Sigmoid colon (tissue), 7 donors: ENCODE results near the gene ATP2B3. TPM values are rescaled to one million over a fixed set of nuclear protein-coding genes. Genes with fewer than 3 reads are reported as not detected.

Experiments used
- DNase-seq: peaks from one replicate; pipeline ENCODE4 v3.0.0-alpha.2; 2019
- H3K27ac ChIP-seq, 4 donors: fragments of 200-600 bp; sonication (generic); one replicate each; pipeline ENCODE4 v1.5.1; 2016 to 2019; ENCODE audit warnings: mild to moderate bottlenecking in 1 of 4
- H3K27me3 ChIP-seq, 3 donors: fragments of 200-600 bp; sonication (generic); one replicate each; pipeline ENCODE4 v1.5.1; 2019; ENCODE audit warnings: mild to moderate bottlenecking in 1 of 3
- H3K36me3 ChIP-seq, 4 donors: fragments of 200-600 bp; sonication (generic); one replicate each; pipeline ENCODE4 v1.5.1; 2016 to 2019
- H3K4me1 ChIP-seq, 4 donors: fragments of 200-600 bp; sonication (generic); one replicate each; pipeline ENCODE4 v1.5.1; 2017 to 2019
- H3K4me3 ChIP-seq, 4 donors: fragments of 200-600 bp; sonication (generic); one replicate each; pipeline ENCODE4 v1.5.1; 2017 to 2019; ENCODE audit warnings: mild to moderate bottlenecking in 2 of 4, moderate library complexity in 1 of 4
- H3K9me3 ChIP-seq, 4 donors: fragments of 200-600 bp in 3 of 4; sonication (generic) in 3 of 4; one replicate each; pipeline versions ENCODE4 v1.5.1 to v1.6.1; 2013 to 2019
- CTCF ChIP-seq, 4 experiments: fragments of 450-650 bp in 3 of 4; fragments of 200-600 bp in 1 of 4; IDR thresholded peaks; one replicate each; pipeline ENCODE4 v1.5.1; 2016 to 2019; ENCODE audit warnings: antibody characterized with exemption in 4 of 4, mild to moderate bottlenecking in 3 of 4, moderate library complexity in 2 of 4
- EP300 ChIP-seq, 4 donors: sonication (generic); formaldehyde crosslinking; IDR thresholded peaks; one replicate each; pipeline ENCODE4 v1.6.1; 2017; ENCODE audit warnings: antibody characterized with exemption in 4 of 4
- POLR2A ChIP-seq, 2 donors: fragments of 450-650 bp; IDR thresholded peaks; one replicate each; pipeline ENCODE4 v1.6.1; 2016; ENCODE audit warnings: antibody characterized with exemption in 2 of 2, mild to moderate bottlenecking in 2 of 2, moderate library complexity in 2 of 2
- POLR2AphosphoS5 ChIP-seq, 4 donors: sonication (generic); formaldehyde crosslinking; IDR thresholded peaks; one replicate each; pipeline ENCODE4 v1.6.1; 2017; ENCODE audit warnings: antibody characterized with exemption in 4 of 4
- WGBS, 2 donors: extraction: QIAGEN DNeasy Blood & Tissue Kit; methylation state at CpG; one replicate each; pipeline ENCODE4 v1.1.7; 2013; 5-methylcytosine and 5-hydroxymethylcytosine counted together
- intact Hi-C: fragments of 100-400 bp; cut with DNase I; formaldehyde crosslinking; loops from one replicate; pipeline ENCODE4 v1.15.1; 2023
- polyA plus RNA-seq, 3 donors: library from polyadenylated mRNA; stranded (reverse); fragments of 200-250 nt; gene quantifications; one replicate each; pipeline ENCODE4 v1.2.3, GENCODE V29; 2013
- total RNA-seq, 4 donors: library from RNA; depleted of rRNA; stranded (reverse); fragments of >200 nt; gene quantifications; one replicate each; pipeline ENCODE4 v1.1.0, GENCODE V29; 2016
- donor health status: healthy with polysubstance abuse.
- donor health status: Bipolar disorder and iron deficiency.
- donor health status: healthy.

Gene ATP2B3
- total and polyA plus RNA-seq, 7 donors, result under 0.01 to 0.95 (median 0.26) TPM; not detected in 2

GRCh38 chrX:153502131-153502530 is 15.3 kb upstream of the ATP2B3 start:
- 83 to 90% methylated on average over 10 of the region's 10 CpGs for WGBS, 2 donors
- no peaks in the 10 kb centered on the region for H3K9me3 ChIP-seq
- H3K27ac ChIP-seq, result no peak overlapping the region
- no peak overlapping the region for H3K4me3 ChIP-seq
- TF ChIP-seq POLR2AphosphoS5 (IDR thresholded peaks at IDR 0.05) (no peak), EP300 (IDR thresholded peaks at IDR 0.05) (no peak), CTCF (IDR thresholded peaks at IDR 0.05) (no peak), POLR2A (IDR thresholded peaks at IDR 0.05) (no peak)
- H3K4me1 ChIP-seq, result no peaks in the 10 kb centered on the region
- no peaks in the 10 kb centered on the region for H3K27me3 ChIP-seq
- no peak for DNase-seq
- no peaks in the 10 kb centered on the region for H3K36me3 ChIP-seq
- intact Hi-C loops, result no loop called here

- TF ChIP-seq POLR2A (IDR thresholded peaks at IDR 0.05) (no peak), POLR2AphosphoS5 (IDR thresholded peaks at IDR 0.05) (no peak), CTCF (IDR thresholded peaks at IDR 0.05) (no peak), EP300 (IDR thresholded peaks at IDR 0.05) (no peak)
- no peak for DNase-seq
- H3K9me3 ChIP-seq, result no peaks in the 10 kb centered on the region
- no peaks in the 10 kb centered on the region for H3K36me3 ChIP-seq
- no peak overlapping the region for H3K27ac ChIP-seq
- no peaks in the 10 kb centered on the region for H3K4me1 ChIP-seq
- no peak overlapping the region for H3K4me3 ChIP-seq
- H3K27me3 ChIP-seq, result no peaks in the 10 kb centered on the region
- intact Hi-C loops, result no loop called here
- WGBS, 2 donors, result 92 to 95% methylated on average over 14 of the region's 14 CpGs
These were observed 14.6 kb upstream of the ATP2B3 start for GRCh38 chrX:153502796-153503195.

GRCh38 chrX:153504445-153505016 is 12.9 kb upstream of the ATP2B3 start:
- H3K27me3 ChIP-seq, result no peaks in the 10 kb centered on the region
- WGBS, 2 donors, result 53 to 84% methylated on average over 26 of the region's 26 CpGs
- intact Hi-C loops, result loop anchor here (5.0 kb wide), 1 partner anchor 562 kb away; no protein-coding TSS in a partner anchor
- H3K4me1 ChIP-seq, result no peaks in the 10 kb centered on the region
- no peak overlapping the region for H3K4me3 ChIP-seq
- H3K36me3 ChIP-seq, result no peaks in the 10 kb centered on the region
- H3K9me3 ChIP-seq, result no peaks in the 10 kb centered on the region
- TF ChIP-seq POLR2AphosphoS5 (IDR thresholded peaks at IDR 0.05), result no peak
- no peak for TF ChIP-seq POLR2A (IDR thresholded peaks at IDR 0.05)
- no peak for TF ChIP-seq EP300 (IDR thresholded peaks at IDR 0.05)
- no peak for TF ChIP-seq CTCF (IDR thresholded peaks at IDR 0.05)
- DNase-seq, result no peak
- H3K27ac ChIP-seq, result no peak overlapping the region

GRCh38 chrX:153505361-153505760 is 12.1 kb upstream of the ATP2B3 start:
- intact Hi-C loops, result loop anchor here (5.0 kb wide), 1 partner anchor 563 kb away; no protein-coding TSS in a partner anchor
- WGBS, 2 donors, result 90 to 91% methylated on average over 18 of the region's 18 CpGs
- DNase-seq, result no peak
- no peaks in the 10 kb centered on the region for H3K9me3 ChIP-seq
- no peak overlapping the region for H3K4me3 ChIP-seq
- no peaks in the 10 kb centered on the region for H3K27me3 ChIP-seq
- TF ChIP-seq CTCF (IDR thresholded peaks at IDR 0.05) (no peak), EP300 (IDR thresholded peaks at IDR 0.05) (no peak), POLR2AphosphoS5 (IDR thresholded peaks at IDR 0.05) (no peak), POLR2A (IDR thresholded peaks at IDR 0.05) (no peak)
- no peaks in the 10 kb centered on the region for H3K4me1 ChIP-seq
- H3K36me3 ChIP-seq, result no peaks in the 10 kb centered on the region
- no peak overlapping the region for H3K27ac ChIP-seq
